Epithelial cell of alveolus of lung (primary cell): ENCODE results near the gene C14orf119. TPM values are rescaled to one million over a fixed set of nuclear protein-coding genes. Genes with fewer than 3 reads are reported as not detected.

Experiments
- total RNA-seq: library from RNA; depleted of rRNA; stranded (reverse); fragments of >200 nt; gene quantifications from 2 replicates; pipeline ENCODE4 v1.2.1, GENCODE V29; 2015

C14orf119 gene
- total RNA-seq, result 53.2 and 53.3 TPM in 2 replicates

GRCh38 chr14:23095196-23096108 is at the start of gene C14orf119:
C14orf119 (plus strand) TSS chr14:23095505; CDS start chr14:23097659, 2,154 bp downstream.

GRCh38 chr14:23056956-23057756 is 38.1 kb upstream of the C14orf119 start, which contains the start of gene CDH24:
CDH24 (minus strand) TSS chr14:23057520; CDS start chr14:23055733, 1,787 bp downstream.

GRCh38 chr14:23094666-23095195 is 574 bp upstream of the C14orf119 start, which contains the start of gene ACIN1:
ACIN1 (minus strand) TSS chr14:23095136; CDS start chr14:23095112, 24 bp downstream.

GRCh38 chr14:23104591-23105347 is 9.5 kb downstream of the C14orf119 start, which contains the start of gene CIROP:
CIROP (minus strand) TSS chr14:23104989; CDS start chr14:23104920, 69 bp downstream.

GRCh38 chr14:23118506-23119362 is 23.4 kb downstream of the C14orf119 start, which contains the start of gene CEBPE:
CEBPE (minus strand) TSS chr14:23119255; CDS start chr14:23119091, 164 bp downstream.

Other genes with a start within 250 kb of the C14orf119 start
- gene LRP10, start 223.8 kb upstream of the C14orf119 start, total RNA-seq, result 97.6 and 109 TPM in 2 replicates
- 0.32 and 0.39 TPM in 2 replicates for gene REM2, start 212.3 kb upstream of the C14orf119 start, total RNA-seq
- gene RBM23, start 176.4 kb upstream of the C14orf119 start, total RNA-seq, result 55.1 and 71.5 TPM in 2 replicates
- gene PRMT5, start 166.1 kb upstream of the C14orf119 start, total RNA-seq, result 54.9 and 84.9 TPM in 2 replicates
- gene HAUS4, start 138.4 kb upstream of the C14orf119 start, total RNA-seq, result 52.2 and 55.6 TPM in 2 replicates
- 17.0 and 22.6 TPM in 2 replicates for gene AJUBA, start 113.0 kb upstream of the C14orf119 start, total RNA-seq
- gene C14orf93, start 85.4 kb upstream of the C14orf119 start, total RNA-seq, result 9.8 and 13.2 TPM in 2 replicates
- 234 and 386 TPM in 2 replicates for gene PSMB5, start 60.6 kb upstream of the C14orf119 start, total RNA-seq
- not detected in 2 replicates for gene PSMB11, start 53.3 kb upstream of the C14orf119 start, total RNA-seq
- 5.8 and 12.5 TPM in 2 replicates for gene CDH24, start 38.0 kb upstream of the C14orf119 start, total RNA-seq
- 53.3 and 99.1 TPM in 2 replicates for gene ACIN1, start 369 bp upstream of the C14orf119 start, total RNA-seq
- 0.88 TPM in 1 of 2 replicates, not detected in the other for gene CIROP, start 9.5 kb downstream of the C14orf119 start, total RNA-seq
- not detected in 2 replicates for gene CEBPE, start 23.8 kb downstream of the C14orf119 start, total RNA-seq
- 0.26 and 4.6 TPM in 2 replicates for gene SLC7A8, start 88.2 kb downstream of the C14orf119 start, total RNA-seq
- not detected in 2 replicates for gene RNF212B, start 142.4 kb downstream of the C14orf119 start, total RNA-seq
- 9.1 and 16.4 TPM in 2 replicates for gene HOMEZ, start 190.6 kb downstream of the C14orf119 start, total RNA-seq
- gene PPP1R3E, start 207.4 kb downstream of the C14orf119 start, total RNA-seq, result 1.6 and 4.7 TPM in 2 replicates
- gene BCL2L2, start 211.3 kb downstream of the C14orf119 start, total RNA-seq, result 12.0 and 18.4 TPM in 2 replicates
- gene PABPN1, start 226.0 kb downstream of the C14orf119 start, total RNA-seq, result 40.2 and 60.3 TPM in 2 replicates